HG03521 (cell line): ENCODE results near the gene SAMD4A.
"Not testable (repeated sequence)": the region's sequence is repeated elsewhere in the genome, so short reads cannot be mapped to it uniquely, and the experiment has no call there.

Source experiments
- ATAC-seq: cut with Tn5 transposase; IDR thresholded peaks from one replicate; pipeline ENCODE4 v1.9.1; 2021; ENCODE audit warnings: mild to moderate bottlenecking, moderate library complexity; ENCODE audit not compliant: unreplicated experiment

The SAMD4A gene

DNA sequence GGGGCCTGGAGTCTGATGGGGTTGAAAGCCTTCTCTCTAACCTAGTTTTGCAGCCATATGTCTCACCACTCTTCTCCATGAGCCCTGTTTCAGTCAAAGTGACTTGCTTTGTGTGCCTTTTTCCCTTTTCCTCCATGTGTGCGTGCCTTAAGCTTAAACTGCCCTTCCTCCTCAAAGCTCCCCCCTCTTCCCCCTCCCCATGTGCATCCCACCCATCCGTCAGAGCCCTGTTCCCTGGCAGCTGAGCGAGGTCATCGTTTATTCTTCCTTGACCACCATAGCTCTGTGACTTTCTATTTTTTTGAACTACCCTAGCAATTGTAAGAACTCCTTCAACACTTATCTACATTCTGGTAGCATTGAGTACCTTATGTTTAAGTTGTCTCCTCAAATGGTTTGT lies 24.9 kb downstream of the SAMD4A start:
- ATAC-seq: no peak

- ATAC-seq: no peak
Measured at GRCh38 chr14:54593860-54594259, 26.9 kb downstream of the SAMD4A start.

- no peak for ATAC-seq
Measured at GRCh38 chr14:54594537-54594936, 27.6 kb downstream of the SAMD4A start.

GRCh38 chr14:54597795-54598443 lies 31.0 kb downstream of the SAMD4A start:
- ATAC-seq: no peak

GRCh38 chr14:54599966-54600716 lies 33.2 kb downstream of the SAMD4A start:
- ATAC-seq: no peak

DNA sequence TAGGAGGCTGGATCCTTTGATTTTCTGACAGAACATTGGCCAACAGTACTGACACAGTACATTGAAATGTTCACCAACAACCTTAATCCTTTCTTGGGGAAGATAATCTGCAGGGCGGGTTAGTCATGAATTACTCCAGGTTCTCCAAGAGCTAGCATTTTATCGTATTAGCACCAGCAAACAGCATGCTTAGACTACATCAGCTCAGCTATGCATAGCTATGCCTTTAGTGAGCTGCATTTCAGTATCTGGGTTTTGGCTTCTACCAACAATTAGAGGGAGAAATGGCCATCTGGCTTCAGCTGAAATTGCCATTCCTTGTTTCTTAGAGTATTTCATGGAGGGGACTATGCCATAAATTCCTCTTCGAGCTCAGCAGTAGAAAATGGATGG lies 33.8 kb downstream of the SAMD4A start:
- ATAC-seq: no peak

- no peak for ATAC-seq
Measured at GRCh38 chr14:54603362-54603761, 36.4 kb downstream of the SAMD4A start.

- no peak for ATAC-seq
Measured at GRCh38 chr14:54606178-54606577, 39.2 kb downstream of the SAMD4A start.

DNA sequence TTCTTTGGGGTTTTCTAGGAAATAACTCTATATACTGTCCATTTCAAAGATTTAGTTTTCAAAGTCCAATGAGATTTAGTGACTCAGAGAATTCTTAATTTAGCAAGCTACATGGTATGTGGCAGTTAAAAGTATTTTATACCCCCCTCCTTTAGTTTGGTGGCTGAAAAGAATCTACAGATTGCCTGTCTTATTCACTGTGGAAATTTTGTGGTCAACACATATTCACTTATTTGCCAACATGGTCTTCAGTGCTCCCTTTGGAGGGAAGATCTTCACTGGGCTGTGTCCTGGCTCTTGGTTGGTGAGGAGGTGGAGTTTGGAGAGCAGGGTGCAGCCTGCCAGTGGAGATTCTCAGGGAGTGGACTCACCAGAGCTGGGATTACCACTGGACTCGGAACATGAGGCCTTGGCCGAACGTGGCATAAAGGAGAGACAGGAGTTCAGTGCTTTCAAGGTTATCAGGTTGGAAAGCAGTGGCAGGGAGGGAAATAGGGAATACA lies 39.8 kb downstream of the SAMD4A start:
- ATAC-seq: no peak

DNA sequence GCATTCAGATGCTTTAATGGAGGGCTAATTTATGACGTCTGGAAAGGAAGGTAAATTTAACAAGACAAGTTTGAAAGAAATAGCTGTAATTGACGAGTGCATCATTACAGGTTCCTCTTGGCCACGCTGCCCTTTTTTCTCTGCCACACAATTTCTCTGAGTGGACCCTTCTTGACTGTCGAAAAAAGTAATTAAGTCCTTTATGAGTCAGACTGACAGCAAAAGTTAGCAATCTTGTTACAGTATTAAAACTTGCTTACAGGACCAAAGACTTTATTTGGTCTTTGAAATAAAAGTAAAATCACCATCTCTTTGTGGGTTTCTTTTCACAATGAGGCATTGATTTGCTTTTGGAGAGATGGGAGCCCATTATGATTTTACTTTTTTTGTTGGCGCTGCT lies 42.6 kb downstream of the SAMD4A start:
- ATAC-seq: no peak

DNA sequence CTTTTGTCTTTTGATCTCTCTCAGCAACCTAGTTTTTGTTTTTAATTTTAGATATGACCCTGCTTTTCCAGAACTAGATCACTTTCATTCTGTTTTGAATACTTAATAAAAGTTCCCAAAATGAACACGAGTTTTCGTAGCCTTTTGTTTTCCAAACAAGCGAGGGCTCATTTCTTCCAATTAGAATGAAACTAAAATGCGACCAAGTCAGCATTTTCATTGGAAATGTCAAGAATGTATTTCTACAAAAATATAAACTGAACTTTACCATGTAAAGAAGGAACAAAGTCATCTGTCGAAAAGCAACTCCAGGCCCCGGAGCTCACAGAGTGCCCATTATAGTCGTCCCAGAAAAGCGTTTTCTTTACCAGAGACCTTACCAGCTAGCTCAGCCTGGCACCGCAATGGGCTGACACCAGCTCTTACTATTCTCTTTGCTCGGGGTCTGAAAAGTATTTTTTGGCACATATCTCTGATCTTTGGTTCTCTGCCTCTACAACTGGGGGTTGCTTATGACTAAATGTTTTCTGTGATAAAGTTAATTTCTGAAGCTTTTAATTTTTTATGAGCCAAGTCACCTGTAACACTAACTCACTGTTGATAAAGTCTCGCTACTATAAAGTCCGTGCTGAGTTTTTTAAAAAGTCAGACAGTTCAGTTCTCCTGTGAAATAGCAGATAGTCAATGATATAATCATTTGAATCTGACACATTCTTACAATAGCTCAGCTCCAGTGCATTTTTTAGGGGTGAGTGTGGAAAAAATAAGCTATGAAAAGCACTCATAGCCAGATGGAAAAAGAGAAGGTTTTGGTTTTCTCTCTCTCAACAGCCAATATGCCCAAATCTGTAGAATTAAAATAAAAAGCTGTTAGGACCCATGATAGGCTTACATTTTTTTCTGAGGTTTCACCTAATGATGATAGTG lies 43.4 kb downstream of the SAMD4A start:
- ATAC-seq: no peak

DNA sequence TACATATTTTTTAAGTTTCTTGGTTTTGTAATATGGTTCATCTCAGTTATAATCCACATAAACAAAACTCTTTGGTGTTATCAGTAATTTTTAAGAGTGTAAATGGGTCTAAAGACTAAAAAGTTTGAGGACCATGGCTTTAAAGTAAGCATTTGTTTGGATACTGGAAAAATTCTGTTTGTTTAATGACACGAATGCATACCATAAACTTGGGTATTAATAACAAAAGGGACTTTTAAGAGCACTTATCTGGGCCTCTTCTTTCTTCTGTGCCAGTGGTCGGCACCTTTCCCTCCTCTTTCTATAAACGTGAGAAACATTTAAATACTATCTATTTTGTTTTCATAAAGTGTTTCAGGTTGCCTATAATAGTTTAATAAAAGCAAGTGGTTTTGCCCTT lies 47.4 kb downstream of the SAMD4A start:
- ATAC-seq: no peak

- ATAC-seq: no peak
Measured at GRCh38 chr14:54617467-54617866, 50.5 kb downstream of the SAMD4A start.

DNA sequence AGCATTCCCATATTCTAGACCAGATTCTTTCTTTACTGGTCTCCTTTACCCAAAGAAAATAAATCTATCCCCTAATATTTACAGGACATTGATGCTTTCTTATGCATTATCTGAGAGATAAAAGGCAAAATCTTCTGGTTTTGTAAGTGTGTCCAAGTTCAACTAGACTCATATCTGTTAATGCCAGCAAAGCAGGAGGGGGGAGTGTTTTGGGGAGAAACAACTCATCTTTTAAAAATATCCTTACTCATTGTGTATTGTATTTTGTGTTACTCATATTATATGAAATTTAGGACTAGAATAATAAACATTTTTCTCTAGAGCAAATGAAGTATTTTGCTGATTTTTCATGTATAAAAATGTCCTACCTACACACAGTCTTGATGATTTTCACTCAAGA lies 54.8 kb downstream of the SAMD4A start:
- no peak for ATAC-seq

- ATAC-seq: peak; percentile 84
Measured at GRCh38 chr14:54622192-54622958, 55.4 kb downstream of the SAMD4A start.

GRCh38 chr14:54623279-54624004 lies 56.5 kb downstream of the SAMD4A start:
- ATAC-seq: no peak

- ATAC-seq: not testable (repeated sequence)
Measured at GRCh38 chr14:54624005-54624358, 57.1 kb downstream of the SAMD4A start.

GRCh38 chr14:54625112-54625511 lies 58.2 kb downstream of the SAMD4A start:
- ATAC-seq: no peak

DNA sequence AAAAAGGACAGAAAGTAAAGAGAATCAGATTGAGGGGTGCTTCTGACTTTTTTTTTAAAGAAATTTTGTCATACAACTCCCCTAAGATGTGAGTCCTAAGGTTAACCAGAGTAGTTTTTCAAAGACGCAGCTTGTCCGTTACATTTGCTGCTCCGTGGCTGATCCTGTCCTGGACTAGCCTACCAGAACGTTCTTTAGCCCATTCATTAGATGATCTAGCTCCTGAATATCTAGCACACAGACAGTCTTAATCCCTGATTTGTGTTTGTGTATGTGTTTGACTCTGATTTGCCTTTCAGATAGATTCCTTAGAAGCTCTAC lies 60.3 kb downstream of the SAMD4A start:
- peak; percentile 14 for ATAC-seq
